ENCODE results near the gene ZNF286A. TPM values are rescaled to one million over a fixed set of nuclear protein-coding genes. Genes with fewer than 3 reads are reported as not detected.
"Not testable (repeated sequence)": the region's sequence is repeated elsewhere in the genome, so short reads cannot be mapped to it uniquely, and the experiment has no call there.

The ZNF286A gene
- total RNA-seq, 1 donor from 2014 or later = 38.5 TPM

GRCh38 chr17:15733174-15733789 is 33.7 kb downstream of the ZNF286A start:
- not testable (repeated sequence) for H3K4me1 Mint-ChIP-seq (ENCODE audit: unreplicated experiment); H3K27ac Mint-ChIP-seq (ENCODE audit: unreplicated experiment); H3K36me3 Mint-ChIP-seq (ENCODE audit: unreplicated experiment); H3K4me3 Mint-ChIP-seq (ENCODE audit: unreplicated experiment); DNase-seq (ENCODE audit: extremely low spot score, unreplicated experiment); H3K9me3 Mint-ChIP-seq (ENCODE audit: unreplicated experiment); H3K27me3 Mint-ChIP-seq (ENCODE audit: unreplicated experiment)

GRCh38 chr17:15736578-15736977 is 37.0 kb downstream of the ZNF286A start:
- H3K36me3 Mint-ChIP-seq (ENCODE audit: unreplicated experiment); H3K4me1 Mint-ChIP-seq (ENCODE audit: unreplicated experiment); H3K9me3 Mint-ChIP-seq (ENCODE audit: unreplicated experiment); H3K27me3 Mint-ChIP-seq (ENCODE audit: unreplicated experiment); DNase-seq (ENCODE audit: extremely low spot score, unreplicated experiment); H3K4me3 Mint-ChIP-seq (ENCODE audit: unreplicated experiment); H3K27ac Mint-ChIP-seq (ENCODE audit: unreplicated experiment): not testable (repeated sequence)

- TF ChIP-seq CTCF (IDR thresholded peaks at IDR 0.05) = no peak
- Mint-ChIP-seq H3K27ac (ENCODE audit: unreplicated experiment) (no peak overlapping the region), H3K4me3 (ENCODE audit: unreplicated experiment) (no peak overlapping the region), H3K9me3 (ENCODE audit: unreplicated experiment) (no peaks in the 10 kb centered on the region), H3K4me1 (ENCODE audit: unreplicated experiment) (no peaks in the 10 kb centered on the region), H3K36me3 (ENCODE audit: unreplicated experiment) (no peaks in the 10 kb centered on the region), H3K27me3 (ENCODE audit: unreplicated experiment) (peaks cover 3% of the 10 kb centered on the region)
- DNase-seq (ENCODE audit: extremely low spot score, unreplicated experiment) = peak; percentile 78
Observed at GRCh38 chr17:15738066-15738465, 38.5 kb downstream of the ZNF286A start.

GRCh38 chr17:15739259-15739658 is 39.7 kb downstream of the ZNF286A start:
- H3K4me1 Mint-ChIP-seq (ENCODE audit: unreplicated experiment); H3K9me3 Mint-ChIP-seq (ENCODE audit: unreplicated experiment); DNase-seq (ENCODE audit: extremely low spot score, unreplicated experiment); H3K27me3 Mint-ChIP-seq (ENCODE audit: unreplicated experiment); H3K27ac Mint-ChIP-seq (ENCODE audit: unreplicated experiment); H3K4me3 Mint-ChIP-seq (ENCODE audit: unreplicated experiment); H3K36me3 Mint-ChIP-seq (ENCODE audit: unreplicated experiment): not testable (repeated sequence)

- DNase-seq (ENCODE audit: extremely low spot score, unreplicated experiment); H3K9me3 Mint-ChIP-seq (ENCODE audit: unreplicated experiment); H3K27me3 Mint-ChIP-seq (ENCODE audit: unreplicated experiment); H3K36me3 Mint-ChIP-seq (ENCODE audit: unreplicated experiment); H3K4me3 Mint-ChIP-seq (ENCODE audit: unreplicated experiment); H3K27ac Mint-ChIP-seq (ENCODE audit: unreplicated experiment): not testable (repeated sequence)
- H3K4me1 Mint-ChIP-seq (ENCODE audit: unreplicated experiment) = peaks cover 10% of the 10 kb centered on the region
Observed at GRCh38 chr17:15740041-15740440, 40.5 kb downstream of the ZNF286A start.

GRCh38 chr17:15740570-15741120 is 41.1 kb downstream of the ZNF286A start:
- Mint-ChIP-seq H3K27me3 (ENCODE audit: unreplicated experiment) (peaks cover 3% of the 10 kb centered on the region), H3K4me3 (ENCODE audit: unreplicated experiment) (no peak overlapping the region), H3K27ac (ENCODE audit: unreplicated experiment) (no peak overlapping the region), H3K4me1 (ENCODE audit: unreplicated experiment) (peaks cover 16% of the 10 kb centered on the region), H3K9me3 (ENCODE audit: unreplicated experiment) (no peaks in the 10 kb centered on the region), H3K36me3 (ENCODE audit: unreplicated experiment) (no peaks in the 10 kb centered on the region)
- DNase-seq (ENCODE audit: extremely low spot score, unreplicated experiment) = no peak
- TF ChIP-seq CTCF (IDR thresholded peaks at IDR 0.05) = no peak

- peaks cover 3% of the 10 kb centered on the region for H3K27me3 Mint-ChIP-seq (ENCODE audit: unreplicated experiment)
- no peak overlapping the region for H3K4me3 Mint-ChIP-seq (ENCODE audit: unreplicated experiment)
- no peak overlapping the region for H3K27ac Mint-ChIP-seq (ENCODE audit: unreplicated experiment)
- H3K4me1 Mint-ChIP-seq (ENCODE audit: unreplicated experiment) = peaks cover 18% of the 10 kb centered on the region
- H3K36me3 Mint-ChIP-seq (ENCODE audit: unreplicated experiment) = no peaks in the 10 kb centered on the region
- no peak for TF ChIP-seq CTCF (IDR thresholded peaks at IDR 0.05)
- peaks cover 3% of the 10 kb centered on the region for H3K9me3 Mint-ChIP-seq (ENCODE audit: unreplicated experiment)
- DNase-seq (ENCODE audit: extremely low spot score, unreplicated experiment) = no peak
Observed at GRCh38 chr17:15741624-15742023, 42.1 kb downstream of the ZNF286A start.

Data from osteocyte (in vitro differentiated cells).